ENCODE results near the gene ARMC10. TPM values are rescaled to one million over a fixed set of nuclear protein-coding genes. Genes with fewer than 3 reads are reported as not detected.

Gene ARMC10
- 35.1 and 38.5 TPM in 2 replicates for total RNA-seq

DNA sequence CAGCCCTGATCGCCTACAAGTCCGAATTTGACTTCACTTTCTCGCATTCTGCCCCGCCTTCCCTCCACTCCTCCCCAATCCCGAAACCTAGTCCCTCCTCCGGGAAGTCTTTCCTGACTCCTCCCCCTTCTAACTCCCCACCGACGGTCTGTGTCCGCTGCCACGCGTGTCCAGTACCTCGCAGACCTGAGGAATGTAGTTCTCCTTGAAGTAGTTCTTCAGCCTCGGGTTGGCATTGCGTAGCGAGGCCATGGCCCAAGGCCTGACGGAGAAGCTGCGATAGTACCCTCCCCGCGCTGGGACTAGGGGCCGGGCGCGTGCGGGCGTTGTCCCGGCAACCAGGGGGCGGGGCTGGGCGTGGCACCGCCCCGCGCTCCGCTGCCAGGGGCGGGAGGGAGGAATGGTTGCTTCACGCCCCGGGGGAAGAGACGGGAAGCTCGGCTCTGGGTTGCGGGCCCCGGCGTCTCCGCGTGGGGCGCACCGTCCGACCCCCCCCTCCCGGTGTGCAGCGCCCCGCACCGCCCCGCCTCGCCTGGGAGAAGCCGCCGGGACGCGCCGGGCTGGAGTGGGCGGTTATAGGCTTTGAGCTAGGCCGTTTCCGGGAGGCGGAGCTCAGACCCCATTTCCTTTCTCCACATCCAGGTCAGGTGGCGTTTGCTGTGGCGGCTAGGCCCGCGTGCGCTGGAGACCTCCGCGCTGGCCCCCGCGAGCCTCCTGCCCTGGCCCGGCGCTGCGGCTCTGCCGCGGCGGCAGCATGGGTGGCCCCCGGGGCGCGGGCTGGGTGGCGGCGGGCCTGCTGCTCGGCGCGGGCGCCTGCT is at the start of gene ARMC10, which contains the start of gene FBXL13:
Gene ARMC10 (plus strand): TSS at position 622 of the 818 bp plus-strand sequence. CDS start 133 bp downstream, at position 755.
Gene FBXL13 (minus strand): TSS at position 278 of the 818 bp plus-strand sequence.

Other genes starting within 250 kb of the ARMC10 start
- gene LRRC17, start 162.1 kb upstream of the ARMC10 start, total RNA-seq, result 311 and 381 TPM in 2 replicates
- 2.1 and 2.5 TPM in 2 replicates for gene FBXL13, start 344 bp upstream of the ARMC10 start, total RNA-seq
- gene NAPEPLD, start 74.0 kb downstream of the ARMC10 start, total RNA-seq, result 12.7 and 18.9 TPM in 2 replicates
- 75.5 and 78.0 TPM in 2 replicates for gene PMPCB, start 222.3 kb downstream of the ARMC10 start, total RNA-seq